Vagina (tissue), 2 donors: ENCODE results near the gene RACK1. TPM values are rescaled to one million over a fixed set of nuclear protein-coding genes. Genes with fewer than 3 reads are reported as not detected.

Source experiments
- DNase-seq, 2 donors: peaks; one replicate each; pipeline ENCODE4 v3.0.0-alpha.2; 2017; ENCODE audit errors: extremely low spot score in 2 of 2
- H3K27ac ChIP-seq: fragments of 200-600 bp; sonication (generic); one replicate; pipeline ENCODE4 v1.5.1; 2019
- H3K27me3 ChIP-seq: fragments of 200-600 bp; sonication (generic); one replicate; pipeline ENCODE4 v1.5.1; 2019
- H3K36me3 ChIP-seq, 2 donors: fragments of 200-600 bp; sonication (generic); one replicate each; pipeline ENCODE4 v1.5.1; 2017 to 2019
- H3K4me1 ChIP-seq: fragments of 200-600 bp; sonication (generic); one replicate; pipeline ENCODE4 v1.5.1; 2019
- H3K4me3 ChIP-seq, 2 donors: fragments of 200-600 bp; sonication (generic); 1 replicate in 1 of 2; 2 replicates in 1 of 2; pipeline ENCODE4 v1.5.1; 2016 to 2019
- H3K9me3 ChIP-seq: fragments of 200-600 bp; sonication (generic); one replicate; pipeline ENCODE4 v1.5.1; 2019
- CTCF ChIP-seq, 3 experiments: fragments of 450-650 bp in 2 of 3; fragments of 200-600 bp in 1 of 3; sonication (generic) in 1 of 3; IDR thresholded peaks; one replicate each; pipeline ENCODE4 v1.5.1; 2017 to 2019; ENCODE audit warnings: antibody characterized with exemption in 3 of 3, mild to moderate bottlenecking in 2 of 3, moderate library complexity in 2 of 3
- POLR2A ChIP-seq, 2 donors: fragments of 450-650 bp; IDR thresholded peaks; one replicate each; pipeline ENCODE4 v1.6.1; 2017; ENCODE audit warnings: antibody characterized with exemption in 2 of 2, mild to moderate bottlenecking in 2 of 2, moderate library complexity in 2 of 2
- POLR2AphosphoS5 ChIP-seq, 2 donors: sonication (generic); formaldehyde crosslinking; IDR thresholded peaks; one replicate each; pipeline ENCODE4 v1.9.0; 2017; ENCODE audit warnings: antibody characterized with exemption in 2 of 2, mild to moderate bottlenecking in 2 of 2, low read depth in 1 of 2; ENCODE audit not compliant: insufficient read depth in 1 of 2
- intact Hi-C: fragments of 100-400 bp; cut with DNase I; formaldehyde crosslinking; loops from one replicate; pipeline ENCODE4 v1.15.1; 2023
- total RNA-seq: library from RNA; depleted of rRNA; stranded (reverse); fragments of >200 nt; gene quantifications from one replicate; pipeline ENCODE4 v1.2.3, GENCODE V29; 2016

The RACK1 gene
- total RNA-seq, 1 donor from 2014 or later, result 3,043 TPM

DNA sequence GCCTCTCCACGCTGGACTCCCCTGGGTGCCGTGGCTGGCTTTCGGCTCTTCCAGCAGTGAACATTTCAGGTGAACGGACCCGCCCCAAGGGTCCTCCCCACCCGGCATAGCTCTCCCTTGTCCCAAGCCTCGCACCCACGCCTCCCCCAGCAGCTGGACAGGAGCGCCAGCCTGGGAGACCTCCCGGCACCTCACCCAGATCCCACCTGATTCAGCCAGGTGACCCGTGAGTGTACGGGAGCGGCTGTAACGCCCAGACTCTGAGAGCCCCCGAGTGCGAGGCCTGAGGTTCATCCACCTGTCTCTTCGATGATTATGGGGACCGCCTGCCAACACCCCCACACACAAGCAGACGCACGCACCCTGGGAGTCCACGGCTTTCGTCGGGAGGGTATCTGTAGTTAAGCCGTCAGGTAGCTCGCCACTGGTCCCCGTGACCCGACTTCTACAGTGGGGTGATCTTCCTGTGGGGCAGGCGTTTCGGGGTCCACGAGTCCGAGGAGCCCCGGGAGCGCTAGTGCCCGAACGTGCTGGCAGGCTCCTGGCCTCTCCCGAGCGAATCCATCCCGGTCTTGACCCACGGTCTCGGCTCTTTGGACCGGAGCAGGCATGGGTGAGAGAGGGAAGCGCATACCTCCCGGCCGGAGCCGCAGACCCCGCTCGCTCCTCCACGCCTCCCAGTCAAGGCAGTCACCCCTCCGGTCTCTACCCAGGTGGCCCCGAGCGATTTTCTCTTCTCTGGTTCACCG is 53.6 kb downstream of the RACK1 start:
- no peaks in the 10 kb centered on the region for H3K27me3 ChIP-seq
- intact Hi-C loops, result loop anchor here (10.0 kb wide), 2 partner anchors 325 to 385 kb away; partner anchors contain the start of genes MGAT1 and ZFP62

DNA sequence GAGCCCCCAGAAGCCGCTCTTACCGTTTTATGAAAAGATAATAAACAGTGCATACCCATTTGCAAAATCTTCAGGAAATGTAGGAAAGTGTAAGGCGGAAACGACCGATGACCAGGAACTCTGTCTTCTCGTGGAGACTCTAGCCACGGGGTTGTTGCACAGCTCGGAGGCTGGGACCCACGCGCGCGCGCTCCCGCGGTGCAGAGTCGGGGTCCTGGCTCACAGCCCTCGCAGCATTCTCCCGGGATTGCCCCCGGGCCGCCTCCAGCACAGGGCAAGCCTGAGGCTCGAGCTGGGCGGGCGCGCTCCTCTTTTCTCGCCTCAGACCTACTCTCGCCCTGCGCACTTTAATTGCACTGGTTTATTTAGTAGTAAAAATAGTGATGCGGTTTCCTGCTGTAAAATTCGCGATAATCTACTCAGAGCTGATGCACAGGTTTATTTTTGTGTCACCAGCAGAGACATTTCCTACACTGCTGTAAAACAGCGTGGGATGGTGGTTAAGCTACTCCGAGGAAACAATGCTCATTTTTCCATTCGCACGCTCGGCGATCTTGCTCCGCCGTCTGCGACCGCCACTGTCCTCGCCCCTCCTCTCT is 54.2 kb downstream of the RACK1 start:
- H3K4me1 ChIP-seq, result peaks cover 29% of the 10 kb centered on the region
- no peaks in the 10 kb centered on the region for H3K36me3 ChIP-seq
- H3K4me3 ChIP-seq, result peak overlapping the region; percentile 83 to 86
- no peaks in the 10 kb centered on the region for H3K9me3 ChIP-seq
- no peaks in the 10 kb centered on the region for H3K27me3 ChIP-seq
- intact Hi-C loops, result loop anchor here (10.0 kb wide), 1 partner anchor 325 kb away; the partner anchor contains the start of gene ZFP62
- no peak for DNase-seq
- H3K27ac ChIP-seq, result peak overlapping the region; percentile 93
- TF ChIP-seq CTCF (IDR thresholded peaks at IDR 0.05) (no peak), POLR2A (IDR thresholded peaks at IDR 0.05) (no peak), POLR2AphosphoS5 (IDR thresholded peaks at IDR 0.05; ENCODE audit: insufficient read depth in 1 of 2, low read depth in 1 of 2) (no peak)

More for the DNA sequence above, 53.6 kb downstream of the RACK1 start:
- DNase-seq, result no peak
- H3K27ac ChIP-seq, result peak overlapping the region; percentile 93
- TF ChIP-seq POLR2AphosphoS5 (IDR thresholded peaks at IDR 0.05; ENCODE audit: insufficient read depth in 1 of 2, low read depth in 1 of 2) (no peak), POLR2A (IDR thresholded peaks at IDR 0.05) (no peak), CTCF (IDR thresholded peaks at IDR 0.05) (no peak)
- peak overlapping the region; percentile 83 to 86 for H3K4me3 ChIP-seq
- H3K36me3 ChIP-seq, result no peaks in the 10 kb centered on the region
- H3K4me1 ChIP-seq, result peaks cover 22% of the 10 kb centered on the region
- no peaks in the 10 kb centered on the region for H3K9me3 ChIP-seq

DNA sequence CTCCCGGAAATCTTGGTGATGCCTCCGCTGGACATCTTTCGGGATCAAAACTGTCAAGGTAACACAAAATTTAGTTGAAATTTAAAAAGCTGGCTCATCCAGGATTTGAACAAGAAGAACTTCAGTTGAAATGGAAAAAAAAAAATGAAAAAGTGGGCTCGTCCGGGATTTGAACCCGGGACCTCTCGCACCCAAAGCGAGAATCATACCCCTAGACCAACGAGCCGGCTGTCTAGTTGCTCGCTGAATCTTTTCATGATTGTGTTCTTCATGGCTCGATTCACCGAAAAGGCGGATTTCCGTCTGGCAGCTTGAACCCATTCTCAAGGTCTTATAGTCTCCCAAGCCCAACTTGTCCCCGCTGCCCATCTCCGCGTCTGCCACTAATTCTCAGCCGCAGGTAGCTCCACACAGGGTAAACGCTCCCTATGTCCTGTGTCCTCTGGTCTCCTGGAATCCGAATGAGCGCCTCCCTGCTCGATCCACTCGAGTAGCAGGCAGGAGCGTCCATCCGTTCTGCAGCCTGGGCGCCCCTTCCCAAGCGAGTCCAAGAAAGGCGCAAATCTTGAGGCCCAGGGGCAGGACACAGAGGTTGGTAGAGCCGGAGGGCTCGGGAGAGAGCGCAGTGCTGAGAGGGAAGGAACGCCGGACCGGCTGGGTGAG is 54.9 kb downstream of the RACK1 start:
- peak overlapping the region; percentile 93 for H3K27ac ChIP-seq
- peak overlapping the region; percentile 83 to 86 for H3K4me3 ChIP-seq
- TF ChIP-seq POLR2AphosphoS5 (IDR thresholded peaks at IDR 0.05; ENCODE audit: insufficient read depth in 1 of 2, low read depth in 1 of 2) (peak in 1 of 2 donors; percentile 54), CTCF (IDR thresholded peaks at IDR 0.05) (no peak)
- peaks cover 35% of the 10 kb centered on the region for H3K4me1 ChIP-seq
- H3K27me3 ChIP-seq, result no peaks in the 10 kb centered on the region
- intact Hi-C loops, result loop anchor here (10.0 kb wide), 1 partner anchor 324 kb away; the partner anchor contains the start of gene ZFP62
- H3K9me3 ChIP-seq, result no peaks in the 10 kb centered on the region
- H3K36me3 ChIP-seq, result no peaks in the 10 kb centered on the region
- peak in 1 of 2 donors; percentile 96 for DNase-seq

DNA sequence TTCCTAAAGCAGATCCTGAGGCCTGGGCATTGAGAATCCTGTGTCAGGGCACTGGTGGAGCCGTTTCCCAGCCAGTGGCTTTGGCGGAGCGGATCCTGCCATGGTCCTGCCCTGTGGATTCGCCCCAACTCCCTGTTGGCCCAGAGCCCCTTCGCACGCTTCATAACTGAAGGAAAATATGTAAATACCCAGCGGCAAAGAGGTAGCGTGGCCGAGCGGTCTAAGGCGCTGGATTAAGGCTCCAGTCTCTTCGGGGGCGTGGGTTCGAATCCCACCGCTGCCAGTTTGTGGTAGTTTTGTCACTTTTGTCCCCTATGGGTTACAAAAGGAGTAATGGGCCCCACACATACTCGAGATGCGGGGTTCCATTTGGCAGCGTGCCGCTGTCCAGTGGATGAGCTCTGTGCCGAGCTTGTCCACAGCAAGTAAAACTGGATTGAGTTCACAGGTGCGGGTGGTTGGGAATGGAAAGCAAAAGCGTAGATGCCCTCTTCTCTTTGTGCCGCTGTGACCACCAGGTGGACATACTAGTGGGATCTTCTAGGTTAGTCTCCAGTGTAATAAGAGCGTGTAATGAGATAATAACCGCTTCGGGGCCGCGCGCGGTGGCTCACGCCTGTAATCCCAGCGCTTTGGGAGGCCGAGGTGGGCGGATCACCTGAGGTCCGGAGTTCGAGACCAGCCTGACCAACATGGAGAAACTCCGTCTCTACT is 56.0 kb downstream of the RACK1 start:
- Histone ChIP-seq H3K9me3 (no peaks in the 10 kb centered on the region), H3K4me3 (peak overlapping the region; percentile 83 to 86), H3K36me3 (no peaks in the 10 kb centered on the region), H3K27me3 (no peaks in the 10 kb centered on the region), H3K27ac (peak overlapping the region; percentile 93), H3K4me1 (peaks cover 35% of the 10 kb centered on the region)
- no peak for DNase-seq
- intact Hi-C loops, result loop anchor here (10.0 kb wide), 1 partner anchor 323 kb away; the partner anchor contains the start of gene ZFP62
- peak; percentile 39 to 53 for TF ChIP-seq POLR2AphosphoS5 (IDR thresholded peaks at IDR 0.05; ENCODE audit: insufficient read depth in 1 of 2, low read depth in 1 of 2)
- TF ChIP-seq CTCF (IDR thresholded peaks at IDR 0.05), result peak in 1 of 3 experiments; percentile 15
- TF ChIP-seq POLR2A (IDR thresholded peaks at IDR 0.05), result no peak
